HG03045 (cell line): Measurements from ENCODE around the gene SRP54.
"Not testable (repeated sequence)": the region's sequence is repeated elsewhere in the genome, so short reads cannot be mapped to it uniquely, and the experiment has no call there.

Experiments
- ATAC-seq: cut with Tn5 transposase; IDR thresholded peaks from one replicate; pipeline ENCODE4 v1.9.1; 2021; ENCODE audit warnings: mild to moderate bottlenecking, moderate library complexity; ENCODE audit not compliant: unreplicated experiment

The SRP54 gene

GRCh38 chr14:34982421-34983147 lies at the start of gene SRP54:
TSS of gene SRP54 (plus strand) at chr14:34982992. CDS start at chr14:34996710, 13,718 bp downstream.
- peak; percentile 80 for ATAC-seq

- ATAC-seq = no peak
These were observed 49.5 kb upstream of the SRP54 start for GRCh38 chr14:34933301-34933700.

- ATAC-seq = no peak
These were observed 47.3 kb upstream of the SRP54 start for GRCh38 chr14:34935488-34935887.

GRCh38 chr14:34937442-34937841 lies 45.4 kb upstream of the SRP54 start:
- ATAC-seq = no peak

- no peak for ATAC-seq
These were observed 44.9 kb upstream of the SRP54 start for GRCh38 chr14:34937876-34938275.

- no peak for ATAC-seq
These were observed 39.3 kb upstream of the SRP54 start for GRCh38 chr14:34943506-34943905.

- ATAC-seq = no peak
These were observed 38.0 kb upstream of the SRP54 start for GRCh38 chr14:34944744-34945143.

- no peak for ATAC-seq
These were observed 36.1 kb upstream of the SRP54 start for GRCh38 chr14:34946699-34947098.

- ATAC-seq = no peak
These were observed 31.5 kb upstream of the SRP54 start for GRCh38 chr14:34951286-34951685.

GRCh38 chr14:34956931-34957330 lies 25.9 kb upstream of the SRP54 start:
- no peak for ATAC-seq

- no peak for ATAC-seq
These were observed 25.0 kb upstream of the SRP54 start for GRCh38 chr14:34957771-34958286.

GRCh38 chr14:34962106-34962505 lies 20.7 kb upstream of the SRP54 start:
- not testable (repeated sequence) for ATAC-seq

- no peak for ATAC-seq
These were observed 17.6 kb upstream of the SRP54 start for GRCh38 chr14:34964977-34965764.

- ATAC-seq = no peak
These were observed 16.9 kb upstream of the SRP54 start for GRCh38 chr14:34965912-34966311.

- peak; percentile 83 for ATAC-seq
These were observed 16.4 kb upstream of the SRP54 start for GRCh38 chr14:34966413-34966812.

- no peak for ATAC-seq
These were observed 12.1 kb upstream of the SRP54 start for GRCh38 chr14:34970665-34971064.

- ATAC-seq = no peak
These were observed 11.4 kb upstream of the SRP54 start for GRCh38 chr14:34971381-34971780.

GRCh38 chr14:34971801-34972200 lies 11.0 kb upstream of the SRP54 start:
- no peak for ATAC-seq

- no peak for ATAC-seq
These were observed 4.3 kb upstream of the SRP54 start for GRCh38 chr14:34978444-34978843.

GRCh38 chr14:34980337-34980900 lies 2.4 kb upstream of the SRP54 start:
- ATAC-seq = no peak

- peak; percentile 6 for ATAC-seq
These were observed 910 bp upstream of the SRP54 start for GRCh38 chr14:34981743-34982420.
